D721Med (cell line): Measurements from ENCODE around the gene TBC1D30.

Experiments
- DNase-seq: peaks from one replicate; pipeline ENCODE4 v3.0.0; 2011; ENCODE audit warnings: low spot score; ENCODE audit not compliant: insufficient read length
- FAIRE-seq: peaks from 2 replicates; lab custom pipeline; 2011; peaks lifted over from hg19 to GRCh38; lab: Jason Lieb, UNC
- TF ChIP-seq, protein P1 (sequence below): IDR thresholded peaks from 2 replicates; pipeline ENCODE4 v1.5.1; 2012; ENCODE audit warnings: mild to moderate bottlenecking, control low read depth; ENCODE audit not compliant: insufficient read depth; ENCODE audit errors: missing control alignments

TBC1D30 gene

DNA sequence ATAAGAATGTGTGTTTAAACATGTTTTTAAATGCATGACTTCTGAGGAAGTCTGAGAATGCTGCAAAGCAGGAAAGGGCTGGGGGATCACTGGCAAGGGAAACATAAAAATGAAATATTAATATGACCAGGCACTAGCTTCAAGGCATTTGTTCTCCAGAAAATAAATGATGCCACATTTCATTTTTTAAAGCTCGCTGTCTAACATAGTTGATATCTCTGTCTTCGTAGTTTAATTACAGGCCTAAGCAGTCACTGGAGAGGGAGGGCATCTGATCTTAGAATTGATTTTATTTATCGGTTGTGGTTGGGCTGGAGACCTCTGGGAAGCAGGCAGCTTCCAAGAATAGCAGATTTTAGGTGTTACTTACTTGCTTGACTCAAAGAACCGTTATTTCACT lies 87.5 kb downstream of the TBC1D30 start:
- FAIRE-seq (no peak), DNase-seq (no peak)
- TF ChIP-seq, protein P1, sequence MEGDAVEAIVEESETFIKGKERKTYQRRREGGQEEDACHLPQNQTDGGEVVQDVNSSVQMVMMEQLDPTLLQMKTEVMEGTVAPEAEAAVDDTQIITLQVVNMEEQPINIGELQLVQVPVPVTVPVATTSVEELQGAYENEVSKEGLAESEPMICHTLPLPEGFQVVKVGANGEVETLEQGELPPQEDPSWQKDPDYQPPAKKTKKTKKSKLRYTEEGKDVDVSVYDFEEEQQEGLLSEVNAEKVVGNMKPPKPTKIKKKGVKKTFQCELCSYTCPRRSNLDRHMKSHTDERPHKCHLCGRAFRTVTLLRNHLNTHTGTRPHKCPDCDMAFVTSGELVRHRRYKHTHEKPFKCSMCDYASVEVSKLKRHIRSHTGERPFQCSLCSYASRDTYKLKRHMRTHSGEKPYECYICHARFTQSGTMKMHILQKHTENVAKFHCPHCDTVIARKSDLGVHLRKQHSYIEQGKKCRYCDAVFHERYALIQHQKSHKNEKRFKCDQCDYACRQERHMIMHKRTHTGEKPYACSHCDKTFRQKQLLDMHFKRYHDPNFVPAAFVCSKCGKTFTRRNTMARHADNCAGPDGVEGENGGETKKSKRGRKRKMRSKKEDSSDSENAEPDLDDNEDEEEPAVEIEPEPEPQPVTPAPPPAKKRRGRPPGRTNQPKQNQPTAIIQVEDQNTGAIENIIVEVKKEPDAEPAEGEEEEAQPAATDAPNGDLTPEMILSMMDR: no peak

DNA sequence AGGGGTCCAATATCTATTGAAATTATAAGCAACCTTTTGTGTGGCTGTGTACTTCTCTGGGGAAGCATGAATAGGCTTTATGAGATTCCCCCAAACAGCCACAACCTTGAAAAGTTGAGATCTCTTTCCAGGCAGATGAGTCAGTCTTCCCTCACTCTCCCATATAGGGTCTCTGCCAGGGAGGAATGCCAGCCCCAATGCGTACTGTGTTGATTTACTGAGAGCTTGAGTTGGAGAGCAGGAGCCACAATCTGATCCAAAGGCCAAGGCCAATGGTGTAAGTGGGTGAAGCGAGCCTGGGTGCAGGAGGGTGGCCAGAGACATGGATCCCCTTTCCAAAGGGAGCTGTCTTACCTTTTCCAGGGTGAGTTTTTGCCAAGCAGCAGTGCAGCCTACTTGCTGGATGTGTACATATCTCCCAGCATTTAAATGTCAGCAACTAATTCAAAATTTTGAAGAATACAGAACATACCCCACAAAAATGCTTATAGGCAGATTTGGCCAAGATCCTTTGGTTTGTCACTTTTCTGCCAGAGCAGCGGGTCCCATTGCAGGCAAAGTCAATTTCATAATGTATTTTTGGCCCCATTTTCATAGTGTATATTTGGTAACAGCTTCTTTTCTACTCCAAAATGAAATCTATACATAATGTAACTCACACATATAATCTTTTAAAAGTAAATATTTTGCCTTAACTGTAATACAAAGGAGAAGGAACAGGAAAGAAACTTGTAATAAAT lies 88.2 kb downstream of the TBC1D30 start:
- TF ChIP-seq, protein P1: no peak
- DNase-seq: no peak
- no peak for FAIRE-seq

DNA sequence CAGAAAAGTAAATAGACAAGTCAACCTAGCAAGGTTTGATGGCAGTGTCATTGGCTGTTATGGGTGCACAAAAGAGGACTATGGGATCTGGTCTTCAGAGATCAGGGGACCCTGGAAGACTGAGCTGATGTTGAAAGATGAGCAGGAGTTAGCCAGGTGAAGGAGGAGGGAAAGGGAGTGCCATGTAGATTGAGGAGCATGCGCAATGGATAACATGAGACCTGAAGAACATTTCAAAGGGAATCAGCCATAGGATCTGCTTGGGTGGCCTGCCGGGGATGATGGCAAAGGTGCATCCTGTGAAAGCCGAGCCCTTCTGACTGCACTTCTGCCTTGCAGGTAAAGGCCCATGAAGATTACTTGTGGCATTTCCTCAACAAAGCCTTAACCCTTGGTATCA lies 90.8 kb downstream of the TBC1D30 start:
- FAIRE-seq (no peak), DNase-seq (no peak)
- TF ChIP-seq, protein P1: no peak

DNA sequence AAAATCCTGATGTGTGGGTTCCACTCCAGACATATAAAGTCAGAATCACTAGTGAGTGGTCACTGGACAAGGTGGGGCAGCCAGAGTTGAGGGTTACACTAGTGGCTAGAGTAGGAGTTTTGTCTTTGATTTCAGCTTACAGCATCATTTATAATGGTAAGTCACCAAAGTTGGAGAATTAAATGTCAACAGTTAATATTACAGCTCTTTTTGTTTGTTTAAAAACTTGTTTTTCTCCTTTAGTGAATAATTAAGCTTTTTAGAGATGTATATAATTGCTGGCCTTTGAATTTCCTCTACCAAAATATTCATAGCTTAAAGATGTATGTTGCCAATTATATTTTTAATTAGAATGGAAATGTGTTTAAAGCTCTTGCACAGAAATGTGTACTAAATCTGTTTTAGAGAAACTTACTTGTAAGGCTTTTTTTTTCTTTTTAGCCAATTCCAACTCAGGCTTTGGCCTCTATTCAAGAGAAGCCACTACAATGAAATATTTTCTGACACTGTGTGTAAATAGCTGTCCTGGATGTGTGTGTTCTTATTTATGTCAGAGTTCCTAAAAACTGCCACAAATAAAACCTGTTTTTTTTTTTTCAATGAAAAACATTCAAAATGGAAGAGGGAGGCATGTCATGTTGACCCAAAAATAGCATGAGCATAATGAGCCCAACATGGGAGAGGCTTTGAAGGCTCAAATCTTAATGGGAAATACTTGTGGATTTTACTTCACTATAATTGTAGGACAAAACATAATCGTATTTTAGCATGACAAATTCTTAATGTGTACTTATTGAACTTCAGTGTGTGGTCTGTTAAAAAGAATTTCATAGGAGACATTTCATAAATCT lies 92.2 kb downstream of the TBC1D30 start:
- no peak for FAIRE-seq
- TF ChIP-seq, protein P1: no peak
- DNase-seq: no peak

DNA sequence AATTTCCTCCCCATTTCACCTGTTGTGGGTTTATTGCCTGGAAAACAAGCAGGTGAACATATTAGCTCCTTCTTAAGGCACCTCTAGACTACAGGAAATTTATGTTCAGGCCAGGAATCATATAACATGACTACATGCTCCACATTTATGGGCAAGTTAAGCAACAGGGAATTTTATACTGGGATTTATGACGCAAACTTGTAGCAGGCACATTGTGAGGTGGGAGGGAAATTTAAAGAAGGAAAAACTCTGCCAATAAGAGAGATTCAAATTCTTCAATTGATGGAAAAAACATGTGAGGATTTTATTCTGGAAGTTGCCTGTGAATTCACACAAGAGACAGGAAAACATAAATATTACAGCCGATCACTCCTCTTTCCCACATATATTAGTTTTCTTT lies 93.9 kb downstream of the TBC1D30 start:
- TF ChIP-seq, protein P1: no peak
- DNase-seq (no peak), FAIRE-seq (no peak)

DNA sequence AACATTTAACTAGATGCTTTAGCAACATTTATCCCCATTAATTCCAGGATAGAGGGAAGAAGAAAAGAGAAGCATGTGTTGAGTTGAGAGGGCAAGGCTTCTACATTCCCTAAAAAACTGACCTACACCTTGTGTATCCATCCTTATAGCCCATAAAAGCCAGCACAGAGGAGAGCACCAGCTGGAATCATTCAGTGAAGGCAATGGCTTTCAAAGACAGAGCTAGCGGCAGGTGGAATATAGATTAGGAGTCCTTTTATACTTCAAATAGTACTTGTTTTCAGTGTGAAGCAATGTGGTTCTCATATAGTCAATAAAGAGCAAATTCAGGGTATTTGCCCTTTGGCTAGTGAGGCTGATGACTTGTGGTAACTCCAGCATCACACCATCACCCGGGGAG lies 94.4 kb downstream of the TBC1D30 start:
- FAIRE-seq (no peak), DNase-seq (no peak)
- TF ChIP-seq, protein P1: no peak

DNA sequence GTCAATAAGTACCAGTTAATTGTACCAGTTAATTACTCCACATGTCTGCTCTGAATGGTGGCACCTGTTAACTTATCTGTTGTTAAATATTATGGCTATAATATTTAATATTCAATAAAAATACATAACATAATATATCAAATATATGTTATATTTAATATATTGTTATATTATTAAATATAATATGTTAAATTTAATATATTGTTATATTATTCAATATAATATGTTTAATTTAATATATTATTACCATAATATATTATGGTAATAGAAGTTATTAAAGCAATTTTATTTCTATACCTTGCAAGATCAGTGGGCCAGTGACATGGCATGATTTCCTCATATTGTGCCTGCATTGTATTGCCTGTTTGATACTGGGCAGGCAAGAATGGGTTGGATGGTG lies 98.4 kb downstream of the TBC1D30 start:
- FAIRE-seq (no peak), DNase-seq (no peak)
- TF ChIP-seq, protein P1: no peak
